Measurements from ENCODE around the gene SLC39A12. TPM values are rescaled to one million over a fixed set of nuclear protein-coding genes. Genes with fewer than 3 reads are reported as not detected.

The SLC39A12 gene
- total RNA-seq, 1 donor from 2014 or later = not detected

DNA sequence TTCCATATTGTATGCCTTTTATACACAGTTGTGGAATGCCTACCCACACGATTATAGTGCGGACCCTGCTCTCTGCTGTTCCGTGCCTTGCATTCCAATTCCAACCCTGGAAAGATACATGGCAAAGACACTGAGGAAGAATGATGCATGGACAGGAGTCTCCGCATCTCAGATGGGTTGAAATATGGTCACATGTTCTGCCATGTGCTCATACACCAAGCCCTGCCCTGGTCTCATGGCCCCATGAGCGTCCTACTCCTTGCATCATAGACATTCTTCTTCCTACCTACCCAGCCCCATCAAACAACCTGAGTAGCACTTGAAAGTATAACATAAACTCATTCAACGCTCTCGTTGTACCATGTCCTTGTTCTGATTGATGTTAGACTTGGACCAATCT, 6.3 kb downstream of the SLC39A12 start:
- DNase-seq (ENCODE audit: missing footprints) = no peak
- no peak for ATAC-seq
- intact Hi-C loops (cut with DNase I) = no loop called here

DNA sequence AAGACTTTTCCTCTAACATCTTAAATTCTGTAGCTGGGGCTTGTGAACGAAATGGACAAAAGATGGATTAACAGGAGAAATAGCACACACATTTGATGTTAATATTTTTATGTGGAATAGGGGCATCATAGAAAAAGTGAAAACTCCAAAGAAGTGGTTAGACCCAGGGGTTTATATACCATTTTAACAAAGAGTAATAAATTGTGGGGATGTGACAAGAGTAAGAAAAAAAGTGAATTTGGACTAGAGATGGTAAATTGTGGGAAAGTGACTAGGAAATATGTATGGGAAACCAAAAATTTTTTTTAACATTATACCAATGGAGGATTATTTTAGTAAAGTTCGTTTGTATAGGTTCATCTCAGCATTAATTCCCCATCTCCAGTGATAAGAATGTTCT, 8.2 kb downstream of the SLC39A12 start:
- DNase-seq (ENCODE audit: missing footprints) (no peak), ATAC-seq (no peak)
- intact Hi-C loops (cut with DNase I) = no loop called here

DNA sequence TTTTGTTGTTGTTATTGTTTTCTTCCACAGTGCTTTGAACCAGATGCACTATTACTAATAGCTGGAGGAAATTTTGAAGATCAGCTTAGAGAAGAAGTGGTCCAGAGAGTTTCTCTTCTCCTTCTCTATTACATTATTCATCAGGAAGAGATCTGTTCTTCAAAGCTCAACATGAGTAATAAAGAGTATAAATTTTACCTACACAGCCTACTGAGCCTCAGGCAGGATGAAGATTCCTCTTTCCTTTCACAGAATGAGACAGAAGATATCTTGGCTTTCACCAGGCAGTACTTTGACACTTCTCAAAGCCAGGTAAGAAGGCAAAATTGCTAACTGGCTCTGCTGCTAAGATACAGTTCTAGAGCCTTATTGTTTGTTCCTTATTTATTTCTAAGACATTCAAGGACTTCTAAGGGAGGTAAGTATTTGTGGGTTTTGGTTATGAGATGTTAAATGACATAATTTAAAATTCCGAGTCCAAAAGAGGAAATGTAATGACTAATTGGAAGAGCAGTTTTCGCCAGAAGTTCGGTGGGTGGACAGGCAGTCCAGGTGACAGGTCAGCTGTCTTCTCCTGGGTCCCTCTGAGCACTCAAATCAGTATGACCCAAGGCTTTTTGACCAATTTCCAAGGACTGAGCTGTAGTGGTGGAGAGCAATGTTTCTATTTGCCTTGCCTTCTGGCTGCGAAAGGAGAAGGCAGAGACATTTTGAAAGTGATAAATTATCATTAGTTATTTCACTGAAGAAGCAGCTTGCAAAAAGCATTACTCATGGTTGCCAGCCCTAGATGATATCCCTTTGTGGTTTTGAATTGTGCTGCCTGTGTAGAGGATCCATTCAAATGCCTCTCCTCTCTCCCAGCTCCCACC, 10.1 kb downstream of the SLC39A12 start:
- no peak for DNase-seq (ENCODE audit: missing footprints)
- intact Hi-C loops (cut with DNase I) = no loop called here
- no peak for ATAC-seq

DNA sequence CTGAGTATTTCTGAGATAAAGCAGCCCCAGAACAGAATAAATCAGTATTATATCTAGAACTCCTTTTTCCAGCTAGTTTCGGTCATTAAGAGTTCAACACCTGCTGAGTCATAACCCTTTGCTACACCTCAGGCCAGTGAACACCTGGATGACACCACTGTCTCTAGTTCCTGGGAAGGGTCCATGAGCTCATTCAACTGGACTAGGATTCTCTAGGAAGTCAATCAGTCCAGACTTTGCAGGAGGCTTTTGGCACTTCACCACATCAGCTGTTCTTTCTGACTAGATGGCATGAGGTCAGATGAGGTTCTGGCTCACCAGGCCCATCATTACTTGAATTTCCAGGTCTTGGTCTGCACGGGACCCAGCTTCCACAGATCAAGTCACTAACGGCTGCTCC, 11.7 kb downstream of the SLC39A12 start:
- ATAC-seq = no peak

DNA sequence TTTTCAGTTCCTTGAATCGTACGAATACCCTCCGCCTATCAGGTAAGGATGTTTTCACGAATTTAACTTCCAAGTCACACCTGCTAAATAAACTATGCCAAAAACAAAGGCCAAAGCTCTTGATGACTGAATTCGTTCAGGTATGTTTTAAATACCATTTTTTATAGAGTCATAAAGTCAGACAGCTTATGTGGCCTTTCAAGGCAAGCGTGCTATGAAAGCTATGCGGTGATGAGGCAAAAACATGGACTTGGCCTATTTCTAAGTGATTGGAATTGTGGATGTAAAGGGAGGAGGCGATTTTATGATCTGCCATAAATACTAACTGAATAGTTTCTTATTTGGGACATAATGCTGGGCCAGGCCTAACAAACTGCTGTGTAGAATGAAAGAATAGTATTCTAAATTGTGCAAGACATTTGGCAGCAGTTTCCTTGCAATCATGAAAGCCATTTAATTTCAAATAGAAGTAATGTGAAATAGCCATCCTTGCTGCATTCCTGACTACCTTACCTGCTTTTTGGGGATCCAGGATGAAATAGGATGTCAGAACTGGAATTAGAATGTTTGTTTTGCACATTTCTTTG, 14.0 kb downstream of the SLC39A12 start:
- intact Hi-C loops (cut with DNase I) = no loop called here
- no peak for ATAC-seq
- DNase-seq (ENCODE audit: missing footprints) = no peak

More for the DNA sequence above, 11.7 kb downstream of the SLC39A12 start:
- no peak for DNase-seq (ENCODE audit: missing footprints)
- intact Hi-C loops (cut with DNase I) = no loop called here

DNA sequence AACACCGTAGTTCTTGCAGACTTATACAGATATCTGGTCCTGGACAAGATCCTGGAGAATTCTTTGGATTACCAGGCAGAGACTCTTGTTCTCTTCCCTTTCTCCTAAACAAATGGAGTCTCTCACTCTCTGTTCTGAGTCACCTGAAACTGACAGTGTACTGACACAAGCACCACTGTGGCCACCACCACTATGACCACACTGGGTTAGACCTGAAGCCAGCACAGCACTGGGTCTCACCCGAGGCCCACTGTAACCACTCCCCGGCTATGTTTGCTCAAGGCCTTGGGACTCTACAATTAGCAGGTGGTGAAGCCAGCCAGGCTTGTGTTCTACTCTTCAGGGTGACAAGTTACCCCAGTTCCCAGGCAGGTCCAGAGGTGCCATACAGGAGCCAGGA, 22.8 kb downstream of the SLC39A12 start:
- DNase-seq (ENCODE audit: missing footprints) (no peak), ATAC-seq (no peak)
- intact Hi-C loops (cut with DNase I) = no loop called here

DNA sequence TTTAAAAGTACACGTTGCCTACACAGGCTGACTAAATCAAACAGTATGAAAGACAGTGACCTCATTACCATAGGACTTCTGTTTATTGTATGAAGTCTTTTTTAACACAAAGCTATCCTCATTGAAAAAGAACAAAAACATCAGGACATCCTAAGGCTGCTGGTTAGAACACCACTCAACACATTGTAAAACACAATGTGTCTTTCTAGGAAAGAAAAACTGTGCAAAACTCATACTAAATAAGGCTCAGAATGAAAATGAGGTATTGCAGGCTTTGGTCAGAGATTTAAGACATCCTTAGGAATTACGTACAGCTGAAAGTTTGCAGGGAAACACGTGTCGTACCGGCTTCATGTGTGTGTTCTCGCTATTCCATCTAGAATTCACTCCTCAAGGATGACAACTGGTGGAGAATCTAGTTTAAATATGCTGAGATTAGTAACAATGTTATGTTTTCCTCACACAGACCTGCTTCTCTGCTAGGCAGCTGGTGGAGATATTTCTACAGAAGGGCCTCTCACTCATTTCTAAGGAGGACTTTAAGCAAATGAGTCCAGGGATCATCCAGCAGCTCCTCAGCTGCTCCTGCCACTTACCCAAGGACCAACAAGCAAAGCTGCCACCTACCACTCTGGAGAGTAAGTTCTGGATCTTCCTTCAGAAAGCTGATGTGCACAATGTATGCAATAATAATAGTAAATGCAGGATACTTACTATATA, 29.3 kb downstream of the SLC39A12 start:
- intact Hi-C loops (cut with DNase I) = no loop called here
- ATAC-seq (no peak), DNase-seq (ENCODE audit: missing footprints) (no peak)

DNA sequence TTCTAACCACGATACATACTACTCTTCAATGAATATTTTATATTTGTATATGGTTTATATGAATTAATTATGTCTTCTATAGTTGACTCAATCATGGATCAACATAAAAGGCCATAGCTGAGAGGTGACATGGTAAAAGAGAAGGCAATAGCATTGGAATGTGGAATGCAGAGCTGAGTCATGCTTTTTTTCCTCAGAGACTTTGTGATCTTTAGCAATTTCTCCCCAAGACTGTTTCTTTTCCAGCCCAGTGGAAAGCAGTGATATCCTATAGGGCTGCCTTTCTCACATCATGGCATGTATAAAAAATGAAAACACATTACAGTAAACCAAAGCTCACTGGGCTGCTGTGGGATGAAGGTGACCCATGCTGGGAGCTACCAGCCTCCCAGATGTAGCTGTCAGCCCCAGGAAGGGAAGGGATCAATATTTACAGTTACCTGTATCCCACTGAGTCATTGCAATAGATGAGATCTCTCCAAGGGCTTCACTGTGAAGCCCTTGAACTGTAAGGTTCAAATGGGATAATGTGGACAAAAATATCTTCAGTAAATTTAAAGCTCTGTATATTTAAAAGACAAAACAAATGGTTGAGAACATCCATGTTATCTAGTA, 30.2 kb downstream of the SLC39A12 start:
- no peak for DNase-seq (ENCODE audit: missing footprints)
- ATAC-seq = no peak
- intact Hi-C loops (cut with DNase I) = no loop called here

DNA sequence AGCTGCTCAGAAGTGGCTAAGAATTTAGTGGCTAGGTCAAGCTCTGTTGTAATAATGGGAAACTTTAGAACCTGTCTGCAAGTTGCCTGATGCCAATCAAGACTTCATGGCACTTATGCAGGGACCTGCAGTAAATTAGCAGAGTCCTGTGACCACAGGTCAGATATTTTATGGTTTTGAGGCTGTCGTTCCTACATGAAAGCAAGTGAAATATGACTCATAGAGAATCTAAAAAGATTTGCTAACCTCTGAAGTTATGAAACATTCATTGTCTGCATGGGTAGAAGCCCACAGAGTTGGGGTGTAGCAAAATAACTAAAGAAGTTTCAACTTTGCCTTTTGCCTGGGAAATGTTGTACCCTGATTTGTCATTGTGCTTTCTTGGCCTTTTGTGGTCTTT, 32.3 kb downstream of the SLC39A12 start:
- intact Hi-C loops (cut with DNase I) = no loop called here
- no peak for DNase-seq (ENCODE audit: missing footprints)
- ATAC-seq = no peak

DNA sequence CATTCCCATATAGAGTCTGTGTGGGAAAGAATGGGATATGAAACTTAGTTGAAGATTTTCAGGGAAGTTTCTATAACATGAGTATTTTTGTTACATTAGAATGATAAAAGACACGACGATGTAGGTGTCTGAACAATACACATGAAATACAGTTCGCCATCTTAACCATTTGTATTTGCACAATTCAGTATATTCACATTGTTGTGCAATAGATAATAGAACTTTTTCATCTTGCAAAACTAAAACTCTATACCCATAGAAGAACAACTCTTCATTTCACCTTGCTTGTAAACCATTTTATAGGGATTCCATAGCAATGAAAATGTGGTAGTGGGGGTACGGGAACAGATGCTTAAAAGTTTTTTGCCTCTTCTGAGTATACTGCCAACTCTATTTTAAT, 32.8 kb downstream of the SLC39A12 start:
- intact Hi-C loops (cut with DNase I) = no loop called here
- DNase-seq (ENCODE audit: missing footprints) (no peak), ATAC-seq (no peak)

DNA sequence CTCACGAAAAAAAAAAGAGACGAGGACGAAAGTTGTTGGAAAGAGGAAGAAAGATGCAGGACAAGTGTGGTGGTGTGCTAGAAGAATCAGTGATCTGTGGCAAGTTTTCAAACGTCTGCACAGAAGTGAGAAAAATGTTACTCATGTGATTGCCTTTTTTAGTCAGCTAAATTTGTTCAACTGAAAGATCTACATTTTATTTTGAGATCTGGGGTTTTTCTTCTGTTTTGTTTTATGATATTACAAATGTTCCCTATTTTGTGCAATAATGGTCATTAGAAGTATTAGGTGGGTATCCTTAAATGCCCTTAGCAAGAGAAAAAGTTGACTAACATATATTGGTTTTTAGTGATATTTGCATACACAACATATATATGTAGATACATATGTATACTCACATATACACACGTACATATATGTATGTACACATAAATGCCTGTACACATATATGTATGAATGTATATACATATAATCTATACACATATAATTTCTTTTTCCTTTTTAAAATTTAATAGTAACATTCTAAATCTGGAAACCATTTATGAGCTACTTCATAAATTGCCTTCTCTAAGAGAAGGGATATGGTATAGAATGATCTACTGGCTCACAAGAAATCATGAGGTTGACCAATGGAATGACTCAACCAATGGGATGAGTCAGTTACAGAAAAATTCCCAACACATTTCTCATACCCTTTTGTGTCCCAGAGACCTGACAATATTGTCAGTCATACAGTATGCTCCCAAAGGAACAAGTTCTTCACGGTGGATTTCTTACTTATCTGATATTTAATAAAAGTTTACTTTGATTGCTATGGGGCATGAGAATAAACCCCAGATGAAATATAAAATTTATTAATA, 38.4 kb downstream of the SLC39A12 start:
- intact Hi-C loops (cut with DNase I) = no loop called here
- DNase-seq (ENCODE audit: missing footprints) (no peak), ATAC-seq (no peak)

DNA sequence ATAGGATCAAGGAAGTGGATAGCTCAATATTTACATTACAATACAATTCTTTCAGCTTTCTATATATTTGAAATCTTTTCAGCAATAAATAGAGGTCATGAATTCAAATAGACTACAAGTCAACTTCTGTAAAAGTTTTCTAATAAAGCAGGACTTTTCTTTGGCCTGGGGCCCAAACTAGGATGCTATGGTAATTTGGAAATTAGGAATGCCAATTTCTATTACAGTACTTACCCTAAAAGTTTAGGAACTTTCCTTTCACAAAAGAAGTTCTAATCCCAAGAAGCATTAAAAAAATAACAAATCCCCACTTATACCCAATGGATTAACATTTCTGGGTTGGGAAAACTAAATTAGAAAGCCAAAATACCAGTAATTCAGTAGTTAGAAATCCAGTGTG, 40.5 kb downstream of the SLC39A12 start:
- ATAC-seq (no peak), DNase-seq (ENCODE audit: missing footprints) (no peak)
- intact Hi-C loops (cut with DNase I) = no loop called here

DNA sequence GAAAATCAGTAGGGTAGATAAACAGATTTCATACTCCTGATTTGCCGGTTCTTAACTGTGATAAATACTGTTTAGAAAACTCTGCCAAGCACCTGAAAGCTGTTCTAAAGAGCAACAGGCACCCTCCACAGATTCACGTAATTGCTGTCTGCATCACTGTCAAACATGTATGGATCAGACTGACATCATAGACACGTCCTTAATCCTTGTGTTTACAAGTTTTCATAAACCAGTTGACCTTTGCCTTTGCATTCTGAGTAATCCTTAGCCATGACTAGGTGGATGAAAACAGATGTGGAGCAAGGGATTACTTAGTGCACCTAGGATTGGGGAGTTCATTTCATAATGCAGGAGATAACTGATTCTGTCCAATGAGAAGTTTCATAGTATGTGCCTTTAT, 41.6 kb downstream of the SLC39A12 start:
- intact Hi-C loops (cut with DNase I) = no loop called here
- no peak for DNase-seq (ENCODE audit: missing footprints)
- no peak for ATAC-seq

DNA sequence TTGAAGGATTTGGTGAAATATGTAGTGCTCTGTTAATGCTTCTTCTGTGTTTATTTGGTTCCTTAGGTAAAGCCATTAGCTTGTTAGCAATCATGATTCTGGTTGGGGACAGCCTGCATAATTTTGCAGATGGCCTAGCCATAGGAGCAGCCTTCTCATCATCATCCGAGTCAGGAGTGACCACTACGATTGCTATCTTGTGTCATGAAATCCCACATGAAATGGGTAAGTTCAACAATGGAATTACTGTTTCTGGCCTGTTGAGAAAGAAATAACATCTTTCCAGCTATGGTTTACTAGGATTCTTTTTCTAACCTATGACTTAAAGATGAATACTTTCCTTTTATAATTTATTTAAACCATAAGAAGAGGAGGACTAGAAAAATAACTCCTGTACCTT, 48.9 kb downstream of the SLC39A12 start:
- ATAC-seq = no peak
- DNase-seq (ENCODE audit: missing footprints) = no peak

DNA sequence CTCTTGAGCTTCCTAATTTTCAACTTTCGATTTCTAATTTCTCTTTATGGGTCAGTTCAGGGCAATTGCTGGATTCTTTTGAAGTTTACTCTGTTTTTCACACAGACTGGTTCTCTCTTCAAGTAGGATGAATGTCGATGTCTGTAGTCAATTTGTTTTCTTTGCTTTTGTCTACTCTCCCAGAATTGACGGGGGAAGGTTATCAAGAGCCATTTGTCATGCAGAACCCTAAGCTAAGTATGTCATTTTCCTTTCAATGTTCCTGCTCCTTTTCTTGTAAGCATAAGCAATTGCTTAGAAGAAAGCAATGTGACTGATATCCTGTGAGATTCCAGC, 53.7 kb downstream of the SLC39A12 start:
- no peak for DNase-seq (ENCODE audit: missing footprints)
- intact Hi-C loops (cut with DNase I) = no loop called here
- ATAC-seq = no peak

More for the DNA sequence above, 48.9 kb downstream of the SLC39A12 start:
- intact Hi-C loops (cut with DNase I) = no loop called here

DNA sequence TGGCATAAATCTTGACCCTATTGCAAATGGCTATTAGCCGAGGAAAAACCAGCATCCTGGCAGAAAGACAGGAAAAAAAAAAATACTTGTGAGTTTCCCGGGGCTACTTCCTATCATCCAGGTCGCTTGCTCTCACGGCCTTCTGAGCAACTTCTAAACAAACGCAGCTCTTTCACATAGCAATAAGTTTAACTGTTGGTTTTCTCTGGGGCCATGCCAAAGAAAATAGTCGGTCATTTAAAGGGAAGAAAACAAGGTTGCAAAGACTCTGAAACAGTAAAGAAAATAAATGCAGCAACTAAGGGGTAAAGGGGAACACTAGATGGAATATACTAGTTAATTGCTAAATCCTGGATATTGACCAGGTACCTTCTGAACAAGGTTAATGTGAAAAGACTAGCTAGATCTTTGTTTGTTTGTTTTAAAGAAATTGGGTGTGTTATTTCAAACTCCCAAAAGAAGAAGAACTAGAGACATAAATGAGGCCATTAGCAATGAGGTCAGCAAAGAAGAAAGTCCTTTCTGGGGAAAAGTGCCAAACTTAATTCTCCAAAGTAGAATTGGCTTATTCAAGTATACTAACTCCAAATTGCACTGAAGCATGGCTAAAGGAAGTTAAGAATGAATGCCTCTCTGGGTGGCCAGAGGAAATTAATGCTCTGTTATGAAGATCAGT, 54.2 kb downstream of the SLC39A12 start:
- intact Hi-C loops (cut with DNase I) = no loop called here
- DNase-seq (ENCODE audit: missing footprints) (no peak), ATAC-seq (no peak)

DNA sequence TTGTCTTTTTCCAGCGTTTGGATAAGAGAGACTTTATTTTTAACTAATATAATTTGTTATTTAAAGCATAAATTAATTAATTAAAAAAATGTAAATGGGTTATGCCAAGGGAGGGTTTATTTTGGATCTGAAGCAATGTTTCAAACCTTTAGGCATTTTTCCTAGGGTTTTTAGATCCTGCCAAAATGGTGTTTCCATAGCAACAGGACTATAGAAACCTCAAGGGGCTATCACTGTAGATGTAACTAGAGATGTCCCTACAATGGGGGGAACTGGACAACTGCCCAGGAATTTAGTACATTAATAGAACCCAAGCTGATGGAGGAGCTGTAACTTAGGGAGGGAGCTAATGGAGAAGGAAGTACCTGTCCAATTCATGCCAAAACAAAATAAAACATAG, 57.3 kb downstream of the SLC39A12 start:
- intact Hi-C loops (cut with DNase I) = no loop called here
- ATAC-seq (no peak), DNase-seq (ENCODE audit: missing footprints) (no peak)

DNA sequence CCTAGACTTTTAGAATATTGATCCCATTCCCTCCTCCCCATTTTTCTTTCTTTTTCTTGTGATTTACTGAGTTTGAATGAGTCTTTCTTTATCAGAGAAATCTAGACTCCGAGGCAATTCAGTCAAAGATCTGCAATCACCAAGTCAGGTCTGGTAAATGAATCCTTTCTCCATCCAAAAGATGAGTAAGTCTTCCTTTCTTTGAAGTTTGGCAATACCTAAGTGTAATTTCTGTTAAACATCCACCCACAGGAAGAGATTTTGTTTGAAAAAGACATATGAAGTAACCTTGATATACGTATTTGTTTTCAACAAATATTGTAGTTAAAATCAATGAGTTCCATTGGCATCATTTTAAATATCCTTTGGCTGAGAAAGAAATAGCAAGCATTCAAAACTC, 58.3 kb downstream of the SLC39A12 start:
- ATAC-seq = no peak
- intact Hi-C loops (cut with DNase I) = no loop called here
- DNase-seq (ENCODE audit: missing footprints) = no peak
